ENCODE measurements around the gene ZNF547.

ZNF547 gene

GRCh38 chr19:57351867-57352266, 11.5 kb upstream of the ZNF547 start:
- DNase-seq (ENCODE audit: extremely low read depth, low read depth), result no peak
- no peak for TF ChIP-seq CTCF (IDR thresholded peaks at IDR 0.05; ENCODE audit: low read depth, low read length)

- no peak for DNase-seq (ENCODE audit: extremely low read depth, low read depth)
- TF ChIP-seq CTCF (IDR thresholded peaks at IDR 0.05; ENCODE audit: low read depth, low read length), result no peak
Observed at GRCh38 chr19:57355916-57356315, 7.4 kb upstream of the ZNF547 start.

GRCh38 chr19:57357406-57357805, 5.9 kb upstream of the ZNF547 start:
- DNase-seq (ENCODE audit: extremely low read depth, low read depth), result no peak
- no peak for TF ChIP-seq CTCF (IDR thresholded peaks at IDR 0.05; ENCODE audit: low read depth, low read length)

- no peak for DNase-seq (ENCODE audit: extremely low read depth, low read depth)
- no peak for TF ChIP-seq CTCF (IDR thresholded peaks at IDR 0.05; ENCODE audit: low read depth, low read length)
Observed at GRCh38 chr19:57359300-57359699, 4.1 kb upstream of the ZNF547 start.

GRCh38 chr19:57362419-57362818, 932 bp upstream of the ZNF547 start:
- TF ChIP-seq CTCF (IDR thresholded peaks at IDR 0.05; ENCODE audit: low read depth, low read length), result no peak
- no peak for DNase-seq (ENCODE audit: extremely low read depth, low read depth)

- TF ChIP-seq CTCF (IDR thresholded peaks at IDR 0.05; ENCODE audit: low read depth, low read length), result no peak
- no peak for DNase-seq (ENCODE audit: extremely low read depth, low read depth)
Observed at GRCh38 chr19:57363688-57364181, 384 bp downstream of the ZNF547 start.

- no peak for TF ChIP-seq CTCF (IDR thresholded peaks at IDR 0.05; ENCODE audit: low read depth, low read length)
- DNase-seq (ENCODE audit: extremely low read depth, low read depth), result no peak
Observed at GRCh38 chr19:57366776-57367175, 3.4 kb downstream of the ZNF547 start.
